ENCODE measurements around the gene TINAGL1.

Gene TINAGL1

GRCh38 chr1:31627930-31628559, 51.7 kb downstream of the TINAGL1 start:
- no peak for DNase-seq (ENCODE audit: low read depth)

GRCh38 chr1:31628931-31629556, 52.7 kb downstream of the TINAGL1 start:
- DNase-seq (ENCODE audit: low read depth) = no peak

GRCh38 chr1:31632649-31633048, 56.3 kb downstream of the TINAGL1 start:
- no peak for DNase-seq (ENCODE audit: low read depth)

- no peak for DNase-seq (ENCODE audit: low read depth)
These were observed 56.8 kb downstream of the TINAGL1 start for GRCh38 chr1:31633117-31633516.

Data from GM04503 (cell line).